Neural cell (in vitro differentiated cells): Measurements from ENCODE around the gene GPATCH4. TPM values are rescaled to one million over a fixed set of nuclear protein-coding genes. Genes with fewer than 3 reads are reported as not detected.

Experiments
- H2AFZ ChIP-seq: fragments of 200-600, 300-800 bp; sonication (generic), shearing (Covaris generic); 2 replicates; pipeline ENCODE4 v1.6.0; 2014; ENCODE audit warnings: low read depth, mild to moderate bottlenecking, antibody characterized with exemption, low read length, moderate library complexity
- H3F3A ChIP-seq: fragments of 200-600 bp; shearing (Covaris generic); 2 replicates; pipeline ENCODE4 v1.6.1; 2016; ENCODE audit warnings: mild to moderate bottlenecking, moderate library complexity, mixed read lengths, antibody characterized with exemption, low read length; ENCODE audit not compliant: insufficient read depth, poor library complexity, severe bottlenecking
- H3K27ac ChIP-seq: fragments of 200-600, 300-800 bp; sonication (generic), shearing (Covaris generic); 2 replicates; pipeline ENCODE4 v1.5.1; 2014; ENCODE audit warnings: mild to moderate bottlenecking, low read length, moderate library complexity
- H3K27me3 ChIP-seq: fragments of 300-800, 200-600 bp; sonication (generic), shearing (Covaris generic); 2 replicates; pipeline ENCODE4 v1.6.0; 2014; ENCODE audit warnings: mild to moderate bottlenecking, low read depth, low read length, moderate library complexity; ENCODE audit not compliant: insufficient read depth
- H3K36me3 ChIP-seq: fragments of 300-800, 200-600 bp; sonication (generic), shearing (Covaris generic); 2 replicates; pipeline ENCODE4 v1.5.1; 2014; ENCODE audit warnings: mild to moderate bottlenecking, antibody characterized with exemption, low read length, moderate library complexity; ENCODE audit not compliant: insufficient read depth
- H3K4me2 ChIP-seq: fragments of 300-800, 200-600 bp; sonication (generic), shearing (Covaris generic); 2 replicates; pipeline ENCODE4 v1.6.0; 2014; ENCODE audit warnings: mild to moderate bottlenecking, low read length
- H3K4me3 ChIP-seq: fragments of 300-800, 200-600 bp; sonication (generic), shearing (Covaris generic); 2 replicates; pipeline ENCODE4 v1.5.1; 2014; ENCODE audit warnings: mild to moderate bottlenecking, low read length, moderate library complexity
- H3K79me2 ChIP-seq: fragments of 200-600 bp; shearing (Covaris generic); replicated peaks from 2 replicates; pipeline ENCODE4 v1.6.0; 2014; ENCODE audit warnings: mild to moderate bottlenecking, low read length, moderate library complexity; ENCODE audit not compliant: insufficient read depth
- H3K9ac ChIP-seq: fragments of 300-800, 200-600 bp; sonication (generic), shearing (Covaris generic); 2 replicates; pipeline ENCODE4 v1.6.1; 2016; ENCODE audit warnings: mild to moderate bottlenecking, low read length, mixed read lengths
- H3K9me2 ChIP-seq: fragments of 200-600 bp; shearing (Covaris generic); 2 replicates; pipeline ENCODE4 v1.6.1; 2016; ENCODE audit warnings: mild to moderate bottlenecking, low read length, mixed read lengths; ENCODE audit not compliant: insufficient read depth
- H3K9me3 ChIP-seq: fragments of 200-600, 300-800 bp; sonication (generic), shearing (Covaris generic); 2 replicates; pipeline ENCODE4 v1.6.1; 2016; ENCODE audit warnings: mild to moderate bottlenecking, mixed run types, low read length, moderate library complexity, mixed read lengths
- H4K20me1 ChIP-seq: fragments of 200-600 bp; shearing (Covaris generic); 2 replicates; pipeline ENCODE4 v1.6.1; 2016; ENCODE audit warnings: mild to moderate bottlenecking, mixed run types; ENCODE audit not compliant: insufficient read depth
- EP300 ChIP-seq: fragments of 450-650 bp; conservative IDR thresholded peaks from 2 replicates; pipeline ENCODE4 v1.6.1; 2014; ENCODE audit warnings: antibody characterized with exemption, mild to moderate bottlenecking, moderate library complexity; ENCODE audit not compliant: poor library complexity, severe bottlenecking
- EZH2 ChIP-seq: fragments of 200-600, 300-800 bp; shearing (Covaris generic), sonication (generic); IDR thresholded peaks from 2 replicates; pipeline ENCODE4 v1.6.1; 2014; ENCODE audit warnings: antibody characterized with exemption, low read length, borderline replicate concordance, mild to moderate bottlenecking; ENCODE audit not compliant: insufficient read depth, poor library complexity, severe bottlenecking
- MXI1 ChIP-seq: fragments of 450-650 bp; conservative IDR thresholded peaks from 2 replicates; pipeline ENCODE4 v1.6.1; 2014; ENCODE audit warnings: antibody characterized with exemption, mild to moderate bottlenecking; ENCODE audit not compliant: poor library complexity, severe bottlenecking
- POLR2AphosphoS5 ChIP-seq: IDR thresholded peaks from 2 replicates; pipeline ENCODE4 v1.6.1; 2012
- RAD21 ChIP-seq: fragments of 450-650 bp; conservative IDR thresholded peaks from 2 replicates; pipeline ENCODE4 v1.6.1; 2014; ENCODE audit warnings: antibody characterized with exemption, mild to moderate bottlenecking, moderate library complexity
- SMC3 ChIP-seq: fragments of 450-650 bp; conservative IDR thresholded peaks from 2 replicates; pipeline ENCODE4 v1.6.1; 2014; ENCODE audit warnings: antibody characterized with exemption, mild to moderate bottlenecking, moderate library complexity; ENCODE audit not compliant: poor library complexity
- TAF1 ChIP-seq: IDR thresholded peaks from 2 replicates; pipeline ENCODE4 v1.6.1; 2012; ENCODE audit warnings: low read depth
- polyA plus RNA-seq: library from polyadenylated mRNA; depleted of rRNA; stranded (reverse); fragments of >200 nt; gene quantifications from 2 replicates; pipeline ENCODE4 v1.2.3, GENCODE V29; 2014
- TF ChIP-seq, protein P1 (sequence below): fragments of 450-650 bp; IDR thresholded peaks from 2 replicates; pipeline ENCODE4 v1.5.1; 2014; ENCODE audit warnings: antibody characterized with exemption, mild to moderate bottlenecking, moderate library complexity; ENCODE audit not compliant: poor library complexity, severe bottlenecking
- TF ChIP-seq, protein P2 (sequence below): IDR thresholded peaks from 2 replicates; pipeline ENCODE4 v1.6.1; 2012; ENCODE audit warnings: borderline replicate concordance

The GPATCH4 gene
- polyA plus RNA-seq, 1 donor from 2014 or later: 3.9 TPM

DNA sequence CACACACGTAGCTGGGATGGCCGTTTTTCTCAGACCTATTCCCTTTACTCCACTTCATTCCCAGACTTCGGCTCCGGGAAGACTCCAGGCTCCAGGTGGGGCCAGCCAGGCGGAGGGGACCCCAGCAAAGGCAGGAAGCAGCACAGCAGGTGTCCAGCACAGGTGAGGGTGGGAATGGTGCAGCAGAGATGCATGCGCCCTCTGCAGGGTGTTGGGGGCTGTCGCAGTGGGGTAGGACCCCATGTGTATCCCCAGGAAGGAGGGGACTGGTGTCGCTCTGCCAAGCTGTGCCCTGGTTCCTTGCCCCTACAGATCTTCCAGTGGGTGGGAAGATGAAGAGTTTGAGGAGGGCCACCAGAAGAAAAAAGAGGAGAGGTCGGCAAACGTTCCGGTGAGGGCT lies 16.5 kb downstream of the GPATCH4 start:
- H3K9me2 ChIP-seq: no peaks in the 10 kb centered on the region
- H3K27me3 ChIP-seq: no peaks in the 10 kb centered on the region
- H3K9ac ChIP-seq: no peak overlapping the region
- H3K9me3 ChIP-seq: no peaks in the 10 kb centered on the region
- H3K79me2 ChIP-seq: no peaks in the 10 kb centered on the region
- H3K4me3 ChIP-seq: no peak overlapping the region
- no peaks in the 10 kb centered on the region for H3K36me3 ChIP-seq
- H4K20me1 ChIP-seq: no peaks in the 10 kb centered on the region
- no peak for TF ChIP-seq RAD21
- TF ChIP-seq, protein P1, sequence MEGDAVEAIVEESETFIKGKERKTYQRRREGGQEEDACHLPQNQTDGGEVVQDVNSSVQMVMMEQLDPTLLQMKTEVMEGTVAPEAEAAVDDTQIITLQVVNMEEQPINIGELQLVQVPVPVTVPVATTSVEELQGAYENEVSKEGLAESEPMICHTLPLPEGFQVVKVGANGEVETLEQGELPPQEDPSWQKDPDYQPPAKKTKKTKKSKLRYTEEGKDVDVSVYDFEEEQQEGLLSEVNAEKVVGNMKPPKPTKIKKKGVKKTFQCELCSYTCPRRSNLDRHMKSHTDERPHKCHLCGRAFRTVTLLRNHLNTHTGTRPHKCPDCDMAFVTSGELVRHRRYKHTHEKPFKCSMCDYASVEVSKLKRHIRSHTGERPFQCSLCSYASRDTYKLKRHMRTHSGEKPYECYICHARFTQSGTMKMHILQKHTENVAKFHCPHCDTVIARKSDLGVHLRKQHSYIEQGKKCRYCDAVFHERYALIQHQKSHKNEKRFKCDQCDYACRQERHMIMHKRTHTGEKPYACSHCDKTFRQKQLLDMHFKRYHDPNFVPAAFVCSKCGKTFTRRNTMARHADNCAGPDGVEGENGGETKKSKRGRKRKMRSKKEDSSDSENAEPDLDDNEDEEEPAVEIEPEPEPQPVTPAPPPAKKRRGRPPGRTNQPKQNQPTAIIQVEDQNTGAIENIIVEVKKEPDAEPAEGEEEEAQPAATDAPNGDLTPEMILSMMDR: no peak
- no peak for TF ChIP-seq POLR2AphosphoS5
- no peak for TF ChIP-seq EP300
- TF ChIP-seq MXI1: no peak
- no peak for TF ChIP-seq EZH2
- no peak for TF ChIP-seq SMC3
- no peak for TF ChIP-seq TAF1
- TF ChIP-seq, protein P2, sequence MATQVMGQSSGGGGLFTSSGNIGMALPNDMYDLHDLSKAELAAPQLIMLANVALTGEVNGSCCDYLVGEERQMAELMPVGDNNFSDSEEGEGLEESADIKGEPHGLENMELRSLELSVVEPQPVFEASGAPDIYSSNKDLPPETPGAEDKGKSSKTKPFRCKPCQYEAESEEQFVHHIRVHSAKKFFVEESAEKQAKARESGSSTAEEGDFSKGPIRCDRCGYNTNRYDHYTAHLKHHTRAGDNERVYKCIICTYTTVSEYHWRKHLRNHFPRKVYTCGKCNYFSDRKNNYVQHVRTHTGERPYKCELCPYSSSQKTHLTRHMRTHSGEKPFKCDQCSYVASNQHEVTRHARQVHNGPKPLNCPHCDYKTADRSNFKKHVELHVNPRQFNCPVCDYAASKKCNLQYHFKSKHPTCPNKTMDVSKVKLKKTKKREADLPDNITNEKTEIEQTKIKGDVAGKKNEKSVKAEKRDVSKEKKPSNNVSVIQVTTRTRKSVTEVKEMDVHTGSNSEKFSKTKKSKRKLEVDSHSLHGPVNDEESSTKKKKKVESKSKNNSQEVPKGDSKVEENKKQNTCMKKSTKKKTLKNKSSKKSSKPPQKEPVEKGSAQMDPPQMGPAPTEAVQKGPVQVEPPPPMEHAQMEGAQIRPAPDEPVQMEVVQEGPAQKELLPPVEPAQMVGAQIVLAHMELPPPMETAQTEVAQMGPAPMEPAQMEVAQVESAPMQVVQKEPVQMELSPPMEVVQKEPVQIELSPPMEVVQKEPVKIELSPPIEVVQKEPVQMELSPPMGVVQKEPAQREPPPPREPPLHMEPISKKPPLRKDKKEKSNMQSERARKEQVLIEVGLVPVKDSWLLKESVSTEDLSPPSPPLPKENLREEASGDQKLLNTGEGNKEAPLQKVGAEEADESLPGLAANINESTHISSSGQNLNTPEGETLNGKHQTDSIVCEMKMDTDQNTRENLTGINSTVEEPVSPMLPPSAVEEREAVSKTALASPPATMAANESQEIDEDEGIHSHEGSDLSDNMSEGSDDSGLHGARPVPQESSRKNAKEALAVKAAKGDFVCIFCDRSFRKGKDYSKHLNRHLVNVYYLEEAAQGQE: no peak
- no peak overlapping the region for H3K27ac ChIP-seq
- no peaks in the 10 kb centered on the region for H3F3A ChIP-seq
- no peak overlapping the region for H3K4me2 ChIP-seq
- no peak overlapping the region for H2AFZ ChIP-seq

DNA sequence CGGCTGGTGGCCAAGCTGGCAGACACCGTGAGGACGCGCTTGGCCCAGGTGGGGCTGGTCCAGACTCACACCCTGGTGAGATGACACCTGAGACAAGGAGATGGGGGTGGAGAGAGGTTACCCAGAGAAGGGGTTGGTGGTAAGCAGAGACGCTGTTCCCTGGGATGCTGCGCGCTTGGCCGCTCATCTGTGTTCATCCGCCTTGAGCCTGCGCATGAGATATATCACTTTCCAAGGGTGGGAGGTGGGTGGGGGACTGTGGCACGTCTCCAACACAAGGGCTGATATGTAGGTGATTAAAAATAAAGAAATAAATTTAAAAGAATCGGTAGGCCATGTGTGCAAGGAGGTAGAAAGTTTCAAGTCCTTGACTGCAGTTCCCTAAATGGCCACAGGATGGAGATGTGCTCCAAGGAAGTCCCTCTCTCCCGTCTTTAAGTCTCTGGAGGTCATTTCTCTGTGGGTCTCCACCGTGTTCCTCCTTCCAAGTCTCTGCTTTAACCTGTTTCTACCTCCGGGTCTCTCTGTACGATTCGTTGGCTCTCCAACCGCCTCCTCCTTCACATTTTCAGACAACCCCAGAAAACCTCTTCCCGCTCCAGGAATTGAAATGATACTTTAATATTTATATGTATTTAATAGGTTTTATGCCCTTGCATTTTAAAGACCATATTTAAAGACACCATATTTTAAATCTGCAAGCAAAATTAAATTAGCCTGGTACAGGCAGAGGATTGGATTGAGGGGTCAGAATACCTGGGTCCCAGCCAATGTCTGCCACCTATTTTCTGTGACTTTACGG lies 17.3 kb downstream of the GPATCH4 start:
- TF ChIP-seq, protein P2: no peak
- TF ChIP-seq, protein P1: peak; percentile 87
- TF ChIP-seq SMC3 (peak; percentile 88), EZH2 (no peak), RAD21 (peak; percentile 91), POLR2AphosphoS5 (no peak), TAF1 (no peak), EP300 (no peak), MXI1 (no peak)
- Histone ChIP-seq H3K4me3 (no peak overlapping the region), H2AFZ (no peak overlapping the region), H3K9me3 (no peaks in the 10 kb centered on the region), H3F3A (no peaks in the 10 kb centered on the region), H3K9ac (no peak overlapping the region), H3K79me2 (no peaks in the 10 kb centered on the region), H4K20me1 (no peaks in the 10 kb centered on the region), H3K27me3 (no peaks in the 10 kb centered on the region), H3K27ac (no peak overlapping the region), H3K4me2 (no peak overlapping the region), H3K36me3 (no peaks in the 10 kb centered on the region), H3K9me2 (no peaks in the 10 kb centered on the region)
